ENCODE measurements around the gene HIVEP3. TPM values are rescaled to one million over a fixed set of nuclear protein-coding genes. Genes with fewer than 3 reads are reported as not detected.

HIVEP3 gene
- total RNA-seq, 2 donors from 2014 or later, result 2.3 to 12.8 TPM

DNA sequence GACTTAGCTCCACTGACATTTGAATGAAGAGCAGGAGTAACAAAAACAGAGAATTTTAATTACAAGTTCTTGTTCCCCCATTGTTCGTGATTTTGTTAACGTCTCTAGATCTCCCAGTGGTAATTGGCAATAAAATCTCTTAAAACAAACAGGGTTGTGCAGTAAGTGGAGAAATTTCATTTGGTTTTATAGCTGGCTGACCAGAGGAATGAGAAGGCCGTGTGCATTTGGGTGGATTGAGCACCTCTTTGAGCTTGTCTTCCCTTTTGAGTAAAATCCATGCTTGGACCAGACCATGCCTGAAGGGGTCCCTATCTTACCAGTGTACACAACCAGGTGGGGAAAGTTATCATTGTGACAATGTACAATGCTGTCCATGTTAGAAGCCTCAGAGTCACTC is 137.8 kb downstream of the HIVEP3 start:
- no peak for ATAC-seq (ENCODE audit: insufficient number of reproducible peaks, low FRiP score, low read depth)
- TF ChIP-seq, protein P1, sequence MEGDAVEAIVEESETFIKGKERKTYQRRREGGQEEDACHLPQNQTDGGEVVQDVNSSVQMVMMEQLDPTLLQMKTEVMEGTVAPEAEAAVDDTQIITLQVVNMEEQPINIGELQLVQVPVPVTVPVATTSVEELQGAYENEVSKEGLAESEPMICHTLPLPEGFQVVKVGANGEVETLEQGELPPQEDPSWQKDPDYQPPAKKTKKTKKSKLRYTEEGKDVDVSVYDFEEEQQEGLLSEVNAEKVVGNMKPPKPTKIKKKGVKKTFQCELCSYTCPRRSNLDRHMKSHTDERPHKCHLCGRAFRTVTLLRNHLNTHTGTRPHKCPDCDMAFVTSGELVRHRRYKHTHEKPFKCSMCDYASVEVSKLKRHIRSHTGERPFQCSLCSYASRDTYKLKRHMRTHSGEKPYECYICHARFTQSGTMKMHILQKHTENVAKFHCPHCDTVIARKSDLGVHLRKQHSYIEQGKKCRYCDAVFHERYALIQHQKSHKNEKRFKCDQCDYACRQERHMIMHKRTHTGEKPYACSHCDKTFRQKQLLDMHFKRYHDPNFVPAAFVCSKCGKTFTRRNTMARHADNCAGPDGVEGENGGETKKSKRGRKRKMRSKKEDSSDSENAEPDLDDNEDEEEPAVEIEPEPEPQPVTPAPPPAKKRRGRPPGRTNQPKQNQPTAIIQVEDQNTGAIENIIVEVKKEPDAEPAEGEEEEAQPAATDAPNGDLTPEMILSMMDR (IDR thresholded peaks at IDR 0.05), result no peak

DNA sequence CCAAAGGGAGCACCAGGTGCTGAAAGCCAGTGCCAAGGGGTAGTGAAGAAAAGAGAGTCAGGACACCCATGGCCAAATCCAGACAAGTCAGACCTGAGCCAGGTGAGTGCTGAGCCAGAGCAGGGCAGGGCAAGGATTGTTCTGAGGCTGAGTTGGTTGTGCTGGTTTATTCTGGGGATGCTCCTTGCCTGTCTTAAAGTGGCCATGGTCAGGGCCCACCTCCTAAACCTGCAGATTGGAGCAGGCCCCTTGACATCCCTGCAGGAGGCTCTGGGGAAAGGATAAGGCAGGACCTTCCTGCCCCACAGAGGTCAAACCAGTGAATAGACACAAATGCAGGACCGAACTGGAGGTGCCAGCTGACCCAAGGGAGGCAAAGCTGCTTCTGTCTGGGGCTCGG is 138.4 kb downstream of the HIVEP3 start:
- no peaks in the 10 kb centered on the region for H3K4me1 ChIP-seq (ENCODE audit: control insufficient read depth in 1 of 2, low read depth in 2 of 2)
- H3K36me3 ChIP-seq, result no peaks in the 10 kb centered on the region
- H3K27ac ChIP-seq, result no peak overlapping the region
- ATAC-seq (ENCODE audit: insufficient number of reproducible peaks, low FRiP score, low read depth) (no peak), DNase-seq (ENCODE audit: low spot score) (no peak)
- H3K9me3 ChIP-seq, result no peaks in the 10 kb centered on the region
- no peaks in the 10 kb centered on the region for H3K27me3 ChIP-seq (replicated peaks; ENCODE audit: insufficient read depth)
- H3K4me3 ChIP-seq, result no peak overlapping the region
- TF ChIP-seq, protein P1 (IDR thresholded peaks at IDR 0.05), result no peak

More for the DNA sequence above, 137.8 kb downstream of the HIVEP3 start:
- no peaks in the 10 kb centered on the region for H3K27me3 ChIP-seq (replicated peaks; ENCODE audit: insufficient read depth)
- DNase-seq (ENCODE audit: low spot score), result no peak
- no peaks in the 10 kb centered on the region for H3K36me3 ChIP-seq
- H3K4me1 ChIP-seq (ENCODE audit: control insufficient read depth in 1 of 2, low read depth in 2 of 2), result no peaks in the 10 kb centered on the region
- no peak overlapping the region for H3K27ac ChIP-seq
- H3K4me3 ChIP-seq, result no peak overlapping the region
- H3K9me3 ChIP-seq, result no peaks in the 10 kb centered on the region

- TF ChIP-seq, protein P1 (IDR thresholded peaks at IDR 0.05), result no peak
- Histone ChIP-seq H3K4me3 (no peak overlapping the region), H3K27ac (no peak overlapping the region), H3K27me3 (replicated peaks; ENCODE audit: insufficient read depth) (no peaks in the 10 kb centered on the region), H3K9me3 (no peaks in the 10 kb centered on the region), H3K4me1 (ENCODE audit: control insufficient read depth in 1 of 2, low read depth in 2 of 2) (no peaks in the 10 kb centered on the region), H3K36me3 (no peaks in the 10 kb centered on the region)
- ATAC-seq (ENCODE audit: insufficient number of reproducible peaks, low FRiP score, low read depth) (no peak), DNase-seq (ENCODE audit: low spot score) (no peak)
Measured at GRCh38 chr1:41779360-41779759, 139.4 kb downstream of the HIVEP3 start.

GRCh38 chr1:41777695-41778094 is 141.0 kb downstream of the HIVEP3 start:
- Histone ChIP-seq H3K9me3 (no peaks in the 10 kb centered on the region), H3K36me3 (no peaks in the 10 kb centered on the region), H3K4me3 (no peak overlapping the region), H3K27ac (no peak overlapping the region), H3K27me3 (replicated peaks; ENCODE audit: insufficient read depth) (no peaks in the 10 kb centered on the region), H3K4me1 (ENCODE audit: control insufficient read depth in 1 of 2, low read depth in 2 of 2) (peaks cover 0 to 9% of the 10 kb centered on the region in 2 donors)
- TF ChIP-seq, protein P1 (IDR thresholded peaks at IDR 0.05), result no peak
- ATAC-seq (ENCODE audit: insufficient number of reproducible peaks, low FRiP score, low read depth) (no peak), DNase-seq (ENCODE audit: low spot score) (no peak)

DNA sequence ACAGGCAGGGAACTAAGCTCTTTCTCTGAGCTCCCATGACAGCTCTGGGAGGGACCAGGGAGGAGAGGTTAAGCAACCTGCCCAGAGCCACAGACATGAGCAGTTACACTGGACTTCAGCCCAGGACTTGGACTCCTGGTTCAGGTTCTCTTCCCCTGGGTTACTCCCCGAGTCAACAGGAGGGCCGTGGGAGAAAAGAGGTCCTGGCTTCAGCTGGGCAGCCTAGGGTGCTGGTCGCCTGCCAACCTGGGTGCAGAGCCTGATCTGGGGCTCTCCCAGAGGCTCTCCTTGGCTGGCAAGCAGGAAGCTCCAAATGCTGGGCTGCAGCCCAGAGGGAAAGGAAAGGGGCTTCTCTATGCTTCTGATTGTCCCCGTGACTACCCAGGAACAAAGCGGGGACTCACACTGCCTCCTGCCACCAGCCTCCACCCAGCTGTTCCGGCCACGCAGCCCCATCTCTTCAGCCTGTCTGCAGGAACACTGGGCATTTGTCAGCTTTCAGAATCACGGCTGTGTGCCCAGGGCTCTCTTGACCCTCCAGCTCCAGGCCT is 141.8 kb downstream of the HIVEP3 start:
- ATAC-seq (ENCODE audit: insufficient number of reproducible peaks, low FRiP score, low read depth) (no peak), DNase-seq (ENCODE audit: low spot score) (no peak)
- TF ChIP-seq, protein P1 (IDR thresholded peaks at IDR 0.05), result no peak
- no peak overlapping the region for H3K4me3 ChIP-seq
- no peaks in the 10 kb centered on the region for H3K9me3 ChIP-seq
- H3K36me3 ChIP-seq, result no peaks in the 10 kb centered on the region
- H3K4me1 ChIP-seq (ENCODE audit: control insufficient read depth in 1 of 2, low read depth in 2 of 2), result peaks cover 0 to 9% of the 10 kb centered on the region in 2 donors
- H3K27me3 ChIP-seq (replicated peaks; ENCODE audit: insufficient read depth), result no peaks in the 10 kb centered on the region
- no peak overlapping the region for H3K27ac ChIP-seq
